Pancreas (tissue), 10 donors: ENCODE results near the gene PSTPIP2. TPM values are rescaled to one million over a fixed set of nuclear protein-coding genes. Genes with fewer than 3 reads are reported as not detected.
A peak's percentile ranks its signal among the peaks of the same experiment; 100 is the strongest.

ENCODE experiments used
- ATAC-seq, 4 donors: fragments of 200-7000 bp; cut with Tn5 transposase; one replicate each; pipeline versions ENCODE4 v1.8.0 to v1.9.1; 2020; ENCODE audit warnings: mild to moderate bottlenecking in 4 of 4, moderate library complexity in 4 of 4
- DNase-seq, 6 donors: peaks; one replicate each; pipeline ENCODE4 v3.0.0-alpha.2; 2020
- FAIRE-seq: peaks from 2 replicates; lab custom pipeline; 2012; peaks lifted over from hg19 to GRCh38; lab: Jason Lieb, UNC
- H3K27ac ChIP-seq, 4 donors: fragments of 200-600 bp; sonication (generic); 1 replicate in 3 of 4; 2 replicates in 1 of 4; pipeline versions ENCODE4 v1.5.0 to v1.8.0; 2020
- H3K27me3 ChIP-seq, 4 donors: fragments of 200-600 bp; one replicate each; pipeline ENCODE4 v1.8.0; 2021
- H3K36me3 ChIP-seq, 3 donors: fragments of 200-600 bp; sonication (generic) in 1 of 3; one replicate each; pipeline versions ENCODE4 v1.5.0 to v1.8.0; 2020 to 2021
- H3K4me1 ChIP-seq, 3 donors: fragments of 200-600 bp; one replicate each; pipeline ENCODE4 v1.8.0; 2021
- H3K4me3 ChIP-seq, 4 donors: fragments of 200-600 bp; sonication (generic) in 2 of 4; one replicate each; pipeline versions ENCODE4 v1.5.0 to v1.8.0; 2020 to 2021
- H3K9me3 ChIP-seq, 4 donors: fragments of 200-600 bp; one replicate each; pipeline ENCODE4 v1.8.0; 2021
- CTCF ChIP-seq, 4 donors: fragments of 200-600 bp; sonication (generic) in 3 of 4; IDR thresholded peaks; one replicate each; pipeline versions ENCODE4 v1.5.0 to v1.8.0; 2021; ENCODE audit warnings: antibody characterized with exemption in 4 of 4
- WGBS, 2 donors: extraction: QIAGEN DNeasy Blood & Tissue Kit; methylation state at CpG; one replicate each; pipeline ENCODE4 v1.1.7; 2013; 5-methylcytosine and 5-hydroxymethylcytosine counted together
- intact Hi-C, 3 donors: fragments of 100-400 bp; cut with DNase I; formaldehyde crosslinking; loops; one replicate each; pipeline versions ENCODE4 v1.11.1 to v1.14.2; 2022
- polyA plus RNA-seq, 2 donors: library from polyadenylated mRNA; stranded (reverse); fragments of 200-250 nt; gene quantifications; one replicate each; pipeline ENCODE4 v1.2.3, GENCODE V29; 2013
- total RNA-seq, 6 donors: library from RNA; stranded (reverse); fragmentation: NEBNext Ultra II Directional in 4 of 6; extraction: Animal tissue kit (Norgen Biotek cat#: 25700) in 4 of 6; gene quantifications; one replicate each; pipeline versions ENCODE4 v1.2.1 to v1.2.4, GENCODE V29; 2021 to 2023
- donor health status: healthy with polysubstance abuse.
- donor health status: DM: no; HTN: no; CAD: no; lungs with moderate emphysema.
- donor health status: DM: no; HTN: no; CAD: no.
- donor health status: control.
- donor health status: control.
- donor health status: Bipolar disorder and iron deficiency.
- donor health status: DM: yes; HTN: yes; CAD: no.
- donor health status: DM: no; HTN: no; CAD: no.
- donor health status: DM: no; HTN: no; CAD: no.
- donor health status: DM: yes; HTN: yes; CAD: no.

Gene PSTPIP2
- total and polyA plus RNA-seq, 8 donors = 2.0 to 8.5 (median 2.4) TPM

GRCh38 chr18:46028536-46028891 lies 43.5 kb downstream of the PSTPIP2 start:
- no peaks in the 10 kb centered on the region for H3K36me3 ChIP-seq
- H3K4me1 ChIP-seq = no peaks in the 10 kb centered on the region
- FAIRE-seq = no peak
- ATAC-seq = no peak
- no peak for TF ChIP-seq CTCF (IDR thresholded peaks at IDR 0.05)
- intact Hi-C loops = no loop called here
- 49 to 56% methylated on average over 7 of the region's 7 CpGs for WGBS, 2 donors
- no peaks in the 10 kb centered on the region for H3K27me3 ChIP-seq
- DNase-seq = no peak
- H3K9me3 ChIP-seq = no peaks in the 10 kb centered on the region
- no peak overlapping the region for H3K27ac ChIP-seq
- peak overlapping the region in 3 of 4 donors; percentile 36 to 52 (median 44) for H3K4me3 ChIP-seq

- no peaks in the 10 kb centered on the region for H3K36me3 ChIP-seq
- DNase-seq (no peak), FAIRE-seq (no peak), ATAC-seq (no peak)
- no peaks in the 10 kb centered on the region for H3K27me3 ChIP-seq
- no peak for TF ChIP-seq CTCF (IDR thresholded peaks at IDR 0.05)
- intact Hi-C loops = no loop called here
- no peak overlapping the region for H3K27ac ChIP-seq
- H3K4me3 ChIP-seq = no peak overlapping the region
- H3K9me3 ChIP-seq = no peaks in the 10 kb centered on the region
- WGBS, 2 donors = 86% methylated on average over 3 of the region's 3 CpGs
- H3K4me1 ChIP-seq = no peaks in the 10 kb centered on the region
These were observed 52.1 kb downstream of the PSTPIP2 start for GRCh38 chr18:46019936-46020335.

- Histone ChIP-seq H3K9me3 (no peaks in the 10 kb centered on the region), H3K27ac (no peak overlapping the region), H3K27me3 (no peaks in the 10 kb centered on the region), H3K36me3 (no peaks in the 10 kb centered on the region), H3K4me1 (no peaks in the 10 kb centered on the region), H3K4me3 (no peak overlapping the region)
- TF ChIP-seq CTCF (IDR thresholded peaks at IDR 0.05) = no peak
- intact Hi-C loops = no loop called here
- ATAC-seq (no peak), DNase-seq (no peak), FAIRE-seq (no peak)
- WGBS, 2 donors = 78 to 87% methylated on average over 5 of the region's 5 CpGs
These were observed 58.4 kb downstream of the PSTPIP2 start for GRCh38 chr18:46013484-46014189.

GRCh38 chr18:46010676-46011075 lies 61.4 kb downstream of the PSTPIP2 start:
- intact Hi-C loops = no loop called here
- no peaks in the 10 kb centered on the region for H3K9me3 ChIP-seq
- FAIRE-seq (no peak), DNase-seq (no peak), ATAC-seq (peak in 1 of 4 donors; percentile 38)
- no peak overlapping the region for H3K27ac ChIP-seq
- no peaks in the 10 kb centered on the region for H3K27me3 ChIP-seq
- 88 to 93% methylated on average over 4 of the region's 4 CpGs for WGBS, 2 donors
- H3K4me1 ChIP-seq = no peaks in the 10 kb centered on the region
- no peak for TF ChIP-seq CTCF (IDR thresholded peaks at IDR 0.05)
- no peaks in the 10 kb centered on the region for H3K36me3 ChIP-seq
- no peak overlapping the region for H3K4me3 ChIP-seq

GRCh38 chr18:46010050-46010449 lies 62.0 kb downstream of the PSTPIP2 start:
- FAIRE-seq (no peak), DNase-seq (no peak), ATAC-seq (no peak)
- WGBS, 2 donors = 89 to 90% methylated on average over 4 of the region's 4 CpGs
- H3K27me3 ChIP-seq = no peaks in the 10 kb centered on the region
- intact Hi-C loops = no loop called here
- H3K36me3 ChIP-seq = no peaks in the 10 kb centered on the region
- H3K4me1 ChIP-seq = no peaks in the 10 kb centered on the region
- no peaks in the 10 kb centered on the region for H3K9me3 ChIP-seq
- no peak for TF ChIP-seq CTCF (IDR thresholded peaks at IDR 0.05)
- H3K27ac ChIP-seq = no peak overlapping the region
- no peak overlapping the region for H3K4me3 ChIP-seq
